ENCODE measurements around the gene LGI2.
A peak's percentile ranks its signal among the peaks of the same experiment; 100 is the strongest.

The LGI2 gene

GRCh38 chr4:24965627-24966026, 65.1 kb downstream of the LGI2 start:
- Histone ChIP-seq H2BK12ac (ENCODE audit: low read length) (no peak overlapping the region), H4K12ac (ENCODE audit: low read depth, low read length) (no peak overlapping the region), H3K79me1 (ENCODE audit: low read length) (no peaks in the 10 kb centered on the region), H2BK5ac (ENCODE audit: low read depth, low read length, poor library complexity) (no peak overlapping the region), H3K4me3 (ENCODE audit: low read depth, low read length) (no peak overlapping the region), H3K9me3 (ENCODE audit: insufficient read depth, low read depth, low read length) (peaks cover 19% of the 10 kb centered on the region), H3K14ac (ENCODE audit: low read length) (no peak overlapping the region), H3K27ac (ENCODE audit: low read depth, low read length) (no peak overlapping the region), H4K8ac (ENCODE audit: low read depth, low read length) (no peak overlapping the region), H2AFZ (ENCODE audit: insufficient read depth, low read length, poor library complexity) (no peak overlapping the region), H3K36me3 (ENCODE audit: control insufficient read depth in 1 of 2, insufficient read depth in 2 of 2, low read length in 2 of 2) (peaks cover 0 to 3% of the 10 kb centered on the region in 2 experiments), H3K23ac (ENCODE audit: low read length) (no peak overlapping the region), H2BK120ac (ENCODE audit: insufficient read depth, low read length, poor library complexity) (no peak overlapping the region), H3K4me2 (ENCODE audit: low read length) (no peak overlapping the region), H3K18ac (ENCODE audit: low read length) (no peak overlapping the region), H3K79me2 (ENCODE audit: control insufficient read depth, insufficient read depth, low read length, poor library complexity) (no peaks in the 10 kb centered on the region), H3K9ac (ENCODE audit: low read length) (no peak overlapping the region), H4K91ac (ENCODE audit: low read depth, low read length) (peak overlapping the region; percentile 11), H3K4ac (ENCODE audit: low read depth, low read length) (no peak overlapping the region), H2AK5ac (ENCODE audit: low read length) (no peak overlapping the region), H3K27me3 (ENCODE audit: insufficient read depth, low read length) (no peaks in the 10 kb centered on the region), H3K4me1 (ENCODE audit: control insufficient read depth in 1 of 2, insufficient read depth in 2 of 2, low read length in 2 of 2) (no peaks in the 10 kb centered on the region)
- WGBS (ENCODE audit: extremely low coverage, insufficient coverage, insufficient read length): no CpG with 5 or more reads among the region's 9 CpGs
- peak; percentile 59 to 91 for DNase-seq

- no peaks in the 10 kb centered on the region for H3K27me3 ChIP-seq (ENCODE audit: insufficient read depth, low read length)
- no peak overlapping the region for H2BK120ac ChIP-seq (ENCODE audit: insufficient read depth, low read length, poor library complexity)
- no peak overlapping the region for H3K9ac ChIP-seq (ENCODE audit: low read length)
- no peak overlapping the region for H4K91ac ChIP-seq (ENCODE audit: low read depth, low read length)
- H3K79me2 ChIP-seq (ENCODE audit: control insufficient read depth, insufficient read depth, low read length, poor library complexity): no peaks in the 10 kb centered on the region
- WGBS (ENCODE audit: extremely low coverage, insufficient coverage, insufficient read length): no CpG with 5 or more reads among the region's 2 CpGs
- H3K23ac ChIP-seq (ENCODE audit: low read length): no peak overlapping the region
- DNase-seq: no peak
- H3K18ac ChIP-seq (ENCODE audit: low read length): no peak overlapping the region
- H2BK5ac ChIP-seq (ENCODE audit: low read depth, low read length, poor library complexity): no peak overlapping the region
- no peak overlapping the region for H3K4me3 ChIP-seq (ENCODE audit: low read depth, low read length)
- no peak overlapping the region for H3K4ac ChIP-seq (ENCODE audit: low read depth, low read length)
- H3K4me2 ChIP-seq (ENCODE audit: low read length): no peak overlapping the region
- H3K79me1 ChIP-seq (ENCODE audit: low read length): no peaks in the 10 kb centered on the region
- no peak overlapping the region for H3K14ac ChIP-seq (ENCODE audit: low read length)
- no peak overlapping the region for H4K8ac ChIP-seq (ENCODE audit: low read depth, low read length)
- no peak overlapping the region for H3K27ac ChIP-seq (ENCODE audit: low read depth, low read length)
- H3K36me3 ChIP-seq (ENCODE audit: control insufficient read depth in 1 of 2, insufficient read depth in 2 of 2, low read length in 2 of 2): peaks cover 0 to 3% of the 10 kb centered on the region in 2 experiments
- H2BK12ac ChIP-seq (ENCODE audit: low read length): no peak overlapping the region
- peaks cover 17% of the 10 kb centered on the region for H3K9me3 ChIP-seq (ENCODE audit: insufficient read depth, low read depth, low read length)
- no peak overlapping the region for H4K12ac ChIP-seq (ENCODE audit: low read depth, low read length)
- H2AK5ac ChIP-seq (ENCODE audit: low read length): no peak overlapping the region
- no peak overlapping the region for H2AFZ ChIP-seq (ENCODE audit: insufficient read depth, low read length, poor library complexity)
- no peaks in the 10 kb centered on the region for H3K4me1 ChIP-seq (ENCODE audit: control insufficient read depth in 1 of 2, insufficient read depth in 2 of 2, low read length in 2 of 2)
Measured at GRCh38 chr4:24963277-24963676, 67.5 kb downstream of the LGI2 start.

- H4K8ac ChIP-seq (ENCODE audit: low read depth, low read length): no peak overlapping the region
- no peak overlapping the region for H4K91ac ChIP-seq (ENCODE audit: low read depth, low read length)
- no peak overlapping the region for H2BK120ac ChIP-seq (ENCODE audit: insufficient read depth, low read length, poor library complexity)
- no peak overlapping the region for H2AK5ac ChIP-seq (ENCODE audit: low read length)
- H3K14ac ChIP-seq (ENCODE audit: low read length): no peak overlapping the region
- no peaks in the 10 kb centered on the region for H3K9me3 ChIP-seq (ENCODE audit: insufficient read depth, low read depth, low read length)
- no peak overlapping the region for H3K4me3 ChIP-seq (ENCODE audit: low read depth, low read length)
- H3K4ac ChIP-seq (ENCODE audit: low read depth, low read length): no peak overlapping the region
- H3K4me1 ChIP-seq (ENCODE audit: control insufficient read depth in 1 of 2, insufficient read depth in 2 of 2, low read length in 2 of 2): no peaks in the 10 kb centered on the region
- H3K23ac ChIP-seq (ENCODE audit: low read length): no peak overlapping the region
- no CpG with 5 or more reads among the region's 2 CpGs for WGBS (ENCODE audit: extremely low coverage, insufficient coverage, insufficient read length)
- no peak overlapping the region for H2BK5ac ChIP-seq (ENCODE audit: low read depth, low read length, poor library complexity)
- H3K27ac ChIP-seq (ENCODE audit: low read depth, low read length): no peak overlapping the region
- no peaks in the 10 kb centered on the region for H3K79me2 ChIP-seq (ENCODE audit: control insufficient read depth, insufficient read depth, low read length, poor library complexity)
- no peak overlapping the region for H2AFZ ChIP-seq (ENCODE audit: insufficient read depth, low read length, poor library complexity)
- DNase-seq: no peak
- H3K27me3 ChIP-seq (ENCODE audit: insufficient read depth, low read length): no peaks in the 10 kb centered on the region
- no peak overlapping the region for H2BK12ac ChIP-seq (ENCODE audit: low read length)
- no peaks in the 10 kb centered on the region for H3K36me3 ChIP-seq (ENCODE audit: control insufficient read depth in 1 of 2, insufficient read depth in 2 of 2, low read length in 2 of 2)
- H4K12ac ChIP-seq (ENCODE audit: low read depth, low read length): no peak overlapping the region
- H3K79me1 ChIP-seq (ENCODE audit: low read length): no peaks in the 10 kb centered on the region
- no peak overlapping the region for H3K9ac ChIP-seq (ENCODE audit: low read length)
- no peak overlapping the region for H3K4me2 ChIP-seq (ENCODE audit: low read length)
- no peak overlapping the region for H3K18ac ChIP-seq (ENCODE audit: low read length)
Measured at GRCh38 chr4:24957886-24958285, 72.9 kb downstream of the LGI2 start.

GRCh38 chr4:24956763-24957162, 74.0 kb downstream of the LGI2 start:
- Histone ChIP-seq H3K4me2 (ENCODE audit: low read length) (no peak overlapping the region), H3K79me1 (ENCODE audit: low read length) (no peaks in the 10 kb centered on the region), H4K91ac (ENCODE audit: low read depth, low read length) (no peak overlapping the region), H3K23ac (ENCODE audit: low read length) (no peak overlapping the region), H2BK5ac (ENCODE audit: low read depth, low read length, poor library complexity) (no peak overlapping the region), H4K8ac (ENCODE audit: low read depth, low read length) (no peak overlapping the region), H3K36me3 (ENCODE audit: control insufficient read depth in 1 of 2, insufficient read depth in 2 of 2, low read length in 2 of 2) (no peaks in the 10 kb centered on the region), H3K4me3 (ENCODE audit: low read depth, low read length) (no peak overlapping the region), H3K27ac (ENCODE audit: low read depth, low read length) (no peak overlapping the region), H3K14ac (ENCODE audit: low read length) (no peak overlapping the region), H2BK120ac (ENCODE audit: insufficient read depth, low read length, poor library complexity) (no peak overlapping the region), H3K79me2 (ENCODE audit: control insufficient read depth, insufficient read depth, low read length, poor library complexity) (no peaks in the 10 kb centered on the region), H2BK12ac (ENCODE audit: low read length) (no peak overlapping the region), H2AK5ac (ENCODE audit: low read length) (no peak overlapping the region), H3K4me1 (ENCODE audit: control insufficient read depth in 1 of 2, insufficient read depth in 2 of 2, low read length in 2 of 2) (no peaks in the 10 kb centered on the region), H3K4ac (ENCODE audit: low read depth, low read length) (no peak overlapping the region), H2AFZ (ENCODE audit: insufficient read depth, low read length, poor library complexity) (no peak overlapping the region), H3K9me3 (ENCODE audit: insufficient read depth, low read depth, low read length) (no peaks in the 10 kb centered on the region), H4K12ac (ENCODE audit: low read depth, low read length) (no peak overlapping the region), H3K9ac (ENCODE audit: low read length) (no peak overlapping the region), H3K18ac (ENCODE audit: low read length) (no peak overlapping the region), H3K27me3 (ENCODE audit: insufficient read depth, low read length) (no peaks in the 10 kb centered on the region)
- WGBS (ENCODE audit: extremely low coverage, insufficient coverage, insufficient read length): no CpG with 5 or more reads among the region's 2 CpGs
- peak in 1 of 2 donors; percentile 40 for DNase-seq
